ENCODE data around the gene ARID4B.

DNA sequence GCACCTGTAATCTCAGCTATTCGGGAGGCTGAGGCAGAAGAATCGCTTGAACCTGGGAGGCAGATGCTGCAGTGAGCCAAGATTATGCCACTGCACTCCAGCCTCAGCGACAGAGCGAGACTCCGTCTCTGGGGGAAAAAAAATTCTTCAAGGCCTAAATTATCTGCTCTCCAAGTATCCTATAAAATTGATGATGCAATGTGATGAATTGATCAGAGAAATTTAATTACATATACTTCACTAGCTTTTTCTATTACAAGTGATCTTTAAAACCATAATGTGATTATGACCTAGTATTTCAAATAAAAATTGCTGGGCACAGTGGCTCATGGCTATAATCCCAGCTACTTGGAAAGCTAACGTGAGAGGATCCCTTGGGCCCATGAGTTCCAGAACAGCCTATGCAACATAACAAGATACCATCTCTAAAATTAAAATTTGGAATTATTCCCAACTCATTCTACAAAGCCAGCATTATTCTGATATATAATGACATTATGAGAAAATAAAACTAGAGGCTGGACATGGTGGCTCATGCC, 43.7 kb downstream of the ARID4B start:
- TF ChIP-seq ZNF747 (CRISPR knock-in tag; IDR thresholded peaks at IDR 0.05; ENCODE audit: borderline replicate concordance) = no peak
- TF ChIP-seq, protein P1, sequence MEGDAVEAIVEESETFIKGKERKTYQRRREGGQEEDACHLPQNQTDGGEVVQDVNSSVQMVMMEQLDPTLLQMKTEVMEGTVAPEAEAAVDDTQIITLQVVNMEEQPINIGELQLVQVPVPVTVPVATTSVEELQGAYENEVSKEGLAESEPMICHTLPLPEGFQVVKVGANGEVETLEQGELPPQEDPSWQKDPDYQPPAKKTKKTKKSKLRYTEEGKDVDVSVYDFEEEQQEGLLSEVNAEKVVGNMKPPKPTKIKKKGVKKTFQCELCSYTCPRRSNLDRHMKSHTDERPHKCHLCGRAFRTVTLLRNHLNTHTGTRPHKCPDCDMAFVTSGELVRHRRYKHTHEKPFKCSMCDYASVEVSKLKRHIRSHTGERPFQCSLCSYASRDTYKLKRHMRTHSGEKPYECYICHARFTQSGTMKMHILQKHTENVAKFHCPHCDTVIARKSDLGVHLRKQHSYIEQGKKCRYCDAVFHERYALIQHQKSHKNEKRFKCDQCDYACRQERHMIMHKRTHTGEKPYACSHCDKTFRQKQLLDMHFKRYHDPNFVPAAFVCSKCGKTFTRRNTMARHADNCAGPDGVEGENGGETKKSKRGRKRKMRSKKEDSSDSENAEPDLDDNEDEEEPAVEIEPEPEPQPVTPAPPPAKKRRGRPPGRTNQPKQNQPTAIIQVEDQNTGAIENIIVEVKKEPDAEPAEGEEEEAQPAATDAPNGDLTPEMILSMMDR (CRISPR knock-in tag; IDR thresholded peaks at IDR 0.05) = no peak
- TF ChIP-seq MTF1 (CRISPR knock-in tag; IDR thresholded peaks at IDR 0.05) = no peak
- no peak for TF ChIP-seq EZH2 (conservative IDR thresholded peaks at IDR 0.05; ENCODE audit: low read depth, low read length)
- TF ChIP-seq EP300 (IDR thresholded peaks at IDR 0.05; ENCODE audit: low read depth in 2 of 2, low read length in 2 of 2) = no peak
- TF ChIP-seq EP300 (CRISPR knock-in tag; IDR thresholded peaks at IDR 0.05; ENCODE audit: borderline replicate concordance) = no peak
- TF ChIP-seq, protein P2, sequence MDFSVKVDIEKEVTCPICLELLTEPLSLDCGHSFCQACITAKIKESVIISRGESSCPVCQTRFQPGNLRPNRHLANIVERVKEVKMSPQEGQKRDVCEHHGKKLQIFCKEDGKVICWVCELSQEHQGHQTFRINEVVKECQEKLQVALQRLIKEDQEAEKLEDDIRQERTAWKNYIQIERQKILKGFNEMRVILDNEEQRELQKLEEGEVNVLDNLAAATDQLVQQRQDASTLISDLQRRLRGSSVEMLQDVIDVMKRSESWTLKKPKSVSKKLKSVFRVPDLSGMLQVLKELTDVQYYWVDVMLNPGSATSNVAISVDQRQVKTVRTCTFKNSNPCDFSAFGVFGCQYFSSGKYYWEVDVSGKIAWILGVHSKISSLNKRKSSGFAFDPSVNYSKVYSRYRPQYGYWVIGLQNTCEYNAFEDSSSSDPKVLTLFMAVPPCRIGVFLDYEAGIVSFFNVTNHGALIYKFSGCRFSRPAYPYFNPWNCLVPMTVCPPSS (IDR thresholded peaks at IDR 0.05) = no peak
- TF ChIP-seq, protein P3, sequence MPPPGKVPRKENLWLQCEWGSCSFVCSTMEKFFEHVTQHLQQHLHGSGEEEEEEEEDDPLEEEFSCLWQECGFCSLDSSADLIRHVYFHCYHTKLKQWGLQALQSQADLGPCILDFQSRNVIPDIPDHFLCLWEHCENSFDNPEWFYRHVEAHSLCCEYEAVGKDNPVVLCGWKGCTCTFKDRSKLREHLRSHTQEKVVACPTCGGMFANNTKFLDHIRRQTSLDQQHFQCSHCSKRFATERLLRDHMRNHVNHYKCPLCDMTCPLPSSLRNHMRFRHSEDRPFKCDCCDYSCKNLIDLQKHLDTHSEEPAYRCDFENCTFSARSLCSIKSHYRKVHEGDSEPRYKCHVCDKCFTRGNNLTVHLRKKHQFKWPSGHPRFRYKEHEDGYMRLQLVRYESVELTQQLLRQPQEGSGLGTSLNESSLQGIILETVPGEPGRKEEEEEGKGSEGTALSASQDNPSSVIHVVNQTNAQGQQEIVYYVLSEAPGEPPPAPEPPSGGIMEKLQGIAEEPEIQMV (CRISPR knock-in tag; IDR thresholded peaks at IDR 0.05; ENCODE audit: low read depth) = no peak
- no peak for TF ChIP-seq SIN3A (IDR thresholded peaks at IDR 0.05; ENCODE audit: borderline replicate concordance, low read depth, low read length)
- no peak for TF ChIP-seq TAF1 (CRISPR knock-in tag; IDR thresholded peaks at IDR 0.05)

All from HepG2 (cell line).